M059J (cell line): ENCODE measurements around the gene USH1G. TPM values are rescaled to one million over a fixed set of nuclear protein-coding genes. Genes with fewer than 3 reads are reported as not detected.
"Not testable (repeated sequence)": the region's sequence is repeated elsewhere in the genome, so short reads cannot be mapped to it uniquely, and the experiment has no call there.

Experiments
- DNase-seq: peaks from one replicate; pipeline ENCODE4 v3.0.0-alpha.2; 2012; ENCODE audit warnings: low read depth
- total RNA-seq: library from RNA; depleted of rRNA; stranded (reverse); fragments of >200 nt; shearing (Covaris generic); gene quantifications from 2 replicates; pipeline ENCODE4 v1.2.3, GENCODE V29; 2014

The USH1G gene
- total RNA-seq, 1 experiment from 2014 or later = not detected

DNA sequence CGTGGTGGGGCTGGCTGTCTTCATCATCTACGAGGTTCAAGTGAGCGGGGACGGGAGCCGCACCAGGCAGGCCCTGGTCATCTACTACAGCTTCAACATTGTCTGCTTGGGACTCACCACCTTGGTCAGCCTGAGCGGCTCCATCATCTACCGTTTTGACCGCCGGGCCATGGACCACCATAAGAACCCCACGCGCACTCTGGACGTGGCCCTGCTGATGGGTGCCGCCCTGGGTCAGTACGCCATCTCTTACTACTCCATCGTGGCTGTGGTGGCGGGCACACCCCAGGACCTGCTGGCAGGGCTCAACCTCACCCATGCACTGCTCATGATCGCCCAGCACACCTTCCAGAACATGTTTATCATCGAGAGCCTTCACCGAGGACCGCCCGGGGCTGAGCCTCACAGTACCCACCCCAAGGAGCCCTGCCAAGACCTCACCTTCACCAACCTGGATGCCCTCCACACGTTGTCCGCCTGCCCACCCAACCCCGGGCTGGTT, 7.5 kb upstream of the USH1G start:
- DNase-seq = no peak

DNA sequence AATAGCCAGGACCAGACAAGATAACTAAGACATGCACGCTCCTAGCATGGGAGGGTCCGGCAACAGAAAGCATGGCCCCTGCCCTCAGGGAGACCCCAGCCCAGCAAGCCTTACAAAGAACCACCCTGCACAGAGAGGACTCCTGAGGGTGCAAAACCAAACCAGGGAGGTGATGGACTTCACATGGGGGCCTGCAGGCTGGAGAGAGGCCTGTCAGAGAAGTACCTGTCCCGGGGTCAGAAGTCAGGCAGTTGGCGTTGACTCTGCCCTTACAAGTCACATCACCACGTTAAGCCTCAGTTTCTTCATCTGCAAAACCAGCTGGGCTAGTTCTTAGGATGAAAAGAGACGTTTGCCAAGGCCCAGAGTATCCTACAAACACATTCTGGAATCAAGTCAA, 5.7 kb upstream of the USH1G start:
- DNase-seq = no peak

DNA sequence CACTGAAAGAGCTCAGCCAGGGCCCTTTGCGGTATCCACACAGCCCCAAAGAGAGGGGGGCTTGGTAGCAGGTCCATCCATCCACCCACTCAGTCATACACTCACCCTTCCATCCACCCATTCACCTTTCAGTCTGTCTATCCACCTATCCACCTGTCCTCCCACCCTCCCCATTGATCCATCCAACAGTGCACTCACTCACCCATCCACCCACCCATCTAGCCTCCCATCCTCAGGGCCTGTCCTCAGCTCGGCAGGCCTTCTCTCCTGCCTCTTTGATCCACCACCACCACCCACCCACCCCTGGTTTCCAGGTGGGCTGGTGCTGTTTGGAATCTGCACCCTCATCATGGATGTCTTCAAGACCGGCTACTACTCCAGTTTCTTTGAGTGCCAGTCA, 2.2 kb upstream of the USH1G start:
- no peak for DNase-seq

DNA sequence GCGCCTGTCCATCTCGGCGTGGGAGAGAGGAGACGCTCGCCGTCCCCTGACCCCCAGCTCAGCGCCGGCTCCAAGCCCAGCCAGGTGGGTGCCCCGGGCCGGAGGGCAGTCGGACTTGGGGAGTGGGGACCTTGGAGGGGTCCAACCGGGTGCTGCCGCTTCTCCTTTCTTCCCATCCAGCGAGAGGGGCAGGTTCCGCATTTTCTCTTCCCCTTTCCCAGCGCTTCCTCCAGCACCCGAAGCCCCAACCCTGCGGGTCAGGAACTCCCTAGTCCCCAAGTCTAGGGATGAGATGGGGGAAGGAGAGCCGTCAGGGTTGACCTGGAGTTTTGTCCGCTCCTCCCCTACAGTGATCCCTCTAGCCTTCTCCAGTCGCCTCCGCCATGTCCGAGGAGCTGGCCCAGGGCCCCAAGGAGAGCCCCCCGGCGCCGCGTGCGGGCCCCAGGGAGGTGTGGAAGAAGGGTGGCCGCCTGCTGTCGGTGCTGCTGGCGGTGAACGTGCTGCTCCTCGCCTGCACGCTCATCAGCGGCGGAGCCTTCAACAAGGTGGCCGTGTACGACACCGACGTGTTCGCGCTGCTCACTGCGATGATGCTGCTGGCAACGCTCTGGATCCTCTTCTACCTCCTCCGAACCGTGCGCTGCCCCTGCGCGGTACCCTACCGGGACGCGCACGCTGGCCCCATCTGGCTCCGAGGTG, 1.3 kb upstream of the USH1G start, which contains the start of gene OTOP2:
OTOP2 (plus strand) TSS at position 24 of the 699 bp plus-strand sequence; CDS start at position 384, 360 bp downstream.
- no peak for DNase-seq

DNA sequence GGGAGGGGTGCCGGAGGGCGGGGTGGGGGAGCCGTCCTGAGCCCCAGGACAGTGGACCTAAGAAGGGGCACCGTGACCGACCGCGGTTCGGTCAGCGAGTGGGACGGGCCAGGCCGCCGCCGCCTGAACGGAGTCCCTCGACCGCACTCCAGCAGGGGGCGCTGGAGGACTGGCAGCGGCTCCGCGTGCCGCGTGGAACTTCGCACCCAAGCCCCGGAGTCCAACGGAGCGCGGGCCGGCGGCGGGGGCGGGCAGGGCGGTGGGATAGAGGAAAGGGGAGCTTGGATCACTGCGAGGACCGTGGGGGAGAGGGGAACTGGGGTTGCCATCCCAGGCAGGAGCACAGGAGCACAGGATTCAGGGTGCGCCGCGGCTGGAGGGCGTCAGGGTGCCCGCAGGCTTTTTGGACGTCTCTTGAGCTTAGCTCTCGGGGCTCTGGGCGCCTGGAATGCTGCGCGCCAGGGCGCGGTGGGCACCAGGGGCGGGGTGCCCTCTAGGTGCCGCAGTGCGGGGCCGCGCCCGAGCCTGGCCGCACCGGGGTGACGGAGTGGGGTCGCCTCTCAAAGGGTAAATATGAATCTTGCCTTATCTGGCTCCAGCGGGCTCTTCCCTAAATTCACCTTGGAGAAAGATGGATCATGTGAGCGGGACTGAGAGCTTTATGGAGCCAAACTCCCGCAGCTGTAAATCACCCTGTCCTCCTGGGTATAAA, 639 bp upstream of the USH1G start:
- DNase-seq = no peak

DNA sequence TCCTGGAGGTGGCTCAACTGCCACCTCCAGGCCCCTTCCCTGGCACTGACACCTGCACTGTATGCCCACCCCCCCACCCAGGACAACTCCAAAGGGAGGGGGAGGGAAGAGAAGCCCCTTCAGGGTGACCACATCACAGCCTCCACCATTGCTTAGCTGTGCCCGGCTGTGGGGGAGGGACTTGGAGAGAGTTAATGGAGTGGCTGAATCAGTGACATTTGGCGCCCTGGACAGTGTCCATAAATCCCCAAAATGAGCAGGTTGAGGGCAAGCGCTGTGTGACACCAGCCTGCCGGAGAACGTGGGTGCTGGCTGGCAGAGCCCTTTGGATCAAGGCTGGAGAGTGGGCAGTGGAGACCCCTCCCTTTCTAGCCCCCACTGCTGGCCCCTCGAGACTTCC, 883 bp downstream of the USH1G start:
- no peak for DNase-seq

DNA sequence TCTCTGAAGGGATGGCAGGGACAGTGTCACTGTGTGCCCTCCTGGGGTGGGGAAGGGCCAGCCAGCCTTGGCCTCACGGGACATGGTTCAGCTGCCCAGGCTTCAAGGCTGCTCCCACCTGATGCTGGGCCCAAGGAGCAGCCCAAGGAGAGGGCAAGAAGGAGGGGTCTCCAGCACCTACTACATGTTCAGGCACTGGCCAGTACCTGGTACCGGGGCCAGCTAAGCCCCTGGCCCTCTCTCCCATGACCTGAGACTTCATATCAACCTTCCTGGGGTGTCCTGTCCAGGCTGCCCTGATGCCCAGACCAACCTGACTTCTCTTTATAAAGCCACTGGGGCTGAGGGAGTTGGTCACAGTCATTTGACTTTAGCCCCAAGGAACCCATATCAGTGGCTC, 1.3 kb downstream of the USH1G start:
- DNase-seq = no peak

DNA sequence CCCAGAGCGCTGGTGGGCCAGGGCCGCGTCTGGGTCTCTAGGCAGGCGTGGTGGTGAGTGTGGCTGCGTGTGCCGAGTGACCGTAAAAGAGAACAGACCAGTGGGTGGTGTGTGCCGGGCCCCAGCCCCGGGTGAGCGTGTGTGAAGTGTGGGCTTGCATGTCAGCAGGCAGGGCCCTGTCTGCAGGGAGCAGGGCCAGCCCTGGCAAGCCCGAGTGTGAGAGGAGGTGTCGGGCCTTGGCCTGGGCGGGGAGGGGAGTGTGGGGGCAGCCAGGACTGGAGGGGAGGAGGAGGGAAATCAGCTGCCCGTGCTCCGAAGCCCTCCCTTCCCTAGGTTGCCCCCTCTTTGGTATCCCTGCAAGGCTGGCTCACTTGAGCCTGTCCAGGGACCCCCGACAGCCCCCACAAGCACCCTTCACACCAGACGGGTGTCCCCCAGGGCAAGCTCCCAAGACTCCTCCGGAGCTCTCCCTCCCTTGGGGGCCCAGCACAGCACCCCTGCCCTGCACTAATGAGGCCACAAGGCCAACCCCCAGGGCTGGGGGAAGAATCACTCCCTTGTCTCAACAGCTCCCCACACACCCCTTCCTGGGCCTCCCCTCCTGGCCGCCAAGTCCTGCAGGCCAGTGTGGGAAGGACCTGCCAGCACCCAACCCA, 1.9 kb downstream of the USH1G start:
- DNase-seq = no peak

DNA sequence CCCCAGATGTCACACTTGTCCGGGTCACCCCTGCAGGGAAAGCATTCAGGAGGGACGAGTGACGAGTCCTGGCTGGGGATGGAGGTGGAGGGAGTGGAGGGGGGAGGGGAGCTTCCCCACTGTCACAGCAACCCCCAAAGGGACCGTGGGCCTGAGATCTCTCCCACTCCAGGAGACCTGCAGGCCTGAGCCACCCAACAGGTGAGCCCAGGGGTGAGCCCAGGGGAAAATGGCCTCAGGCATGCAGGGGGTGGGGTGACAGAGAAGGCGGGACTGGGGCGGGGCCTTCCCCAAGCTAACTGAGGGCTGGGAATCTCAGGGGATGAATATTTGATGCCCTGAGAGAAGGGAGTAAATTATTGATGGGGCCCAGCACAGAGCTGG, 2.4 kb downstream of the USH1G start:
- DNase-seq = no peak

DNA sequence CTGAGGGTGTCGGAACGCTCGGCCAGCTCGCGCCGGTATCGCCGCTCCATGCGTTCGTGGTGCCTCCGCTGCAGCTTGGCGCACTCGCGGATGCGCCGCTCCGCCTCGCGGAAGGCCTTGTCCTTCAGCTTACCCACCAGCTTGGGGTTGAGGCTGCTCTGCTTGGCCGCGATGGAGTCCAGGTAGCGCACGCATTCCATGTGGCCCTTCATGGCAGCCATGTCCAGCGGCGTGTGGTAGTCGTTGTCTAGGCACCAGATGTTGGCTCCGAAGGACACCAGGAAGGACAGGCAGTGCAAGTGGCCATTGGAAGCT, 2.8 kb downstream of the USH1G start:
- no peak for DNase-seq

DNA sequence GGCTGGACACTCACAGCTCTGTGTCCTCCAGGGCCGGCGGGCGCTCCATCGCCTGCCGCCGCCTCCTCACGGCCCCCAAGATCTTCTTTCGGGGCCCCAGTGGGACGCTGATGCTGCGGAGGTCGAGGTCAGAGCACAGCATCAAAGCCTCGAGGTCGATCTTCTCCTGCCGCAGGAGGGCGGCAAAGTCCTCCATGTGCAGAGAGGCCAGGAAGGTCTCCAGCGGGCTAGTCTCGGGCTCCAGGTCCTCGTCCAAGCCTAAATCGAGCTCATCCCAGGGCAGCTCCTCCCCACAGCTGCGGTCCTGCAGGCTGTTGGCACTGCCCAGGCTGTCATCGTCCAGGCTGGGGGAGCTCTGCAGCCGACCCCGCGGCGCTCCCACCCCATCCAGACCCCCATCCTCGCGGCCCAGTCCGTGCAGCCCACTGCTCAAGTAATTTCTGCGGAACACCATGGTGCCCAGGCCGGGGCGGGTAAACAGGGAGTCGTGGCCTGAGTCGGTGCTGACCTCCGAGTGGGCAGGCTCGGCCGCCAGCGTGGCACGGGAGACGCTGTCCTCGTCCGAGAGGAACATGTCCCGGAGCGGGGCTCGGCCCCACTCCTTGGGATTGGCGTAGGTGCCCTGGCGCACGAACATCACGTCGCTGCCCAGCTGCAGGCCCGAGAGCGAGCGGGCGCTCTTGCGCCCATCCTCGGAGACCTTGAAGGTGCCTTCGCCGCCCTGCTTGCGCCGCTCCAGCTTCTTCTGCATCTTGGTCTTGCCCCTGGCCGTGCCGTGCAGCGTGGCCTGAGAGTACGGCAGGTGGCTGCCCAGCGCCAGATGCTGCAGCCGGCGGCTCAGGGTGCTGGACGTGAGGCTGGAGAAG, 3.4 kb downstream of the USH1G start:
- peak; percentile 27 for DNase-seq

DNA sequence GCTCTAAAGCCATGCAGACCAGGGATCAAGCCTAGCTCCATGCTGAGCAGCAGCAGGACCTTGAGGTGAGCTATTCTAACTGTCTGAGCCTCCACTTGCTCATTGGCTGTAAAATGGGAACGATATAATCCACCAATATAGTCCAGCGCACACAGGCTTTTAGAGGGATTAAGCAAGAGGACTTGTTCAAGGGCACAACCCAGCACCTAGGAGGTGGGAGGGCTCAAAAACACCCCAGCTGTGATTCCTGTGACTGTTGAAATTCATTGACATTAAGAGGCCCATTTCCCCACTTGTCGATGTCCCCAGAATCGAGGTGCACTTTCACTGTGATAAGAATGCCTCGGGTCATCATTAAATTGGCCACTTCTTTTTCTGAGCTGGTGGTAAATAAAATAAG, 4.1 kb downstream of the USH1G start:
- no peak for DNase-seq

DNA sequence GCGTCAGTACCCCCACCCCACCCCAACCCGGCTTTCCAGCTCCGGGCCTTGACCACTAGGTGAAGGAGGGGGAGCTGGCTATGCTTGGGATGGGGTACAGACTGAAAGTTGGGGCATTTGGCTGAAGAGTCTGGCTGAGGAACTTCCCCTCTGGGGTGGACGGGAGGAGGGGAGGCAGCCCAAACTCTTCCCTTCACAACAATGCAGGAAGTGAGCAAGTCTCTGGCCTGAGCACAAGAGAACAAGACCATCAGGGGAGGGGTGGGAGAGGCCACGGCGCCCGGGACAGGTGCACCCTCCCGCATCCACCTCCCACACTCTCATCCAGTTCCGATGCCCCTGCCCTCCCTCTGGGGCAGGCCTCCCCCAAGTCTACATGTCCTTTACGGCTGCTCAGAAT, 5.6 kb downstream of the USH1G start:
- DNase-seq = no peak

DNA sequence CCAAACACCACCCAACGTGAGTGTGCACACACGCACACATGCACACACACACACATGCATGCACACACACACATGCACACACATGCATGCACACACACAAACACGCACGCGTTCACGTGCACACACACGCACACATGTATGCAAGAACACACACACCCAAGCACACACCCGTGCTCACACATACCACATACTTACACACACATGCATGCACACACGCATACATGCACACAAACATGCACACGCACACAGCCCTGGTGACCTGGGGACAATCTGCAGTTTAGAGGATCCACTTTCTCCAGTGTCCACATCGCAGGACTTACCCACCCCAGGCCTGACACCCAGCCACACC, 6.2 kb downstream of the USH1G start:
- no peak for DNase-seq

DNA sequence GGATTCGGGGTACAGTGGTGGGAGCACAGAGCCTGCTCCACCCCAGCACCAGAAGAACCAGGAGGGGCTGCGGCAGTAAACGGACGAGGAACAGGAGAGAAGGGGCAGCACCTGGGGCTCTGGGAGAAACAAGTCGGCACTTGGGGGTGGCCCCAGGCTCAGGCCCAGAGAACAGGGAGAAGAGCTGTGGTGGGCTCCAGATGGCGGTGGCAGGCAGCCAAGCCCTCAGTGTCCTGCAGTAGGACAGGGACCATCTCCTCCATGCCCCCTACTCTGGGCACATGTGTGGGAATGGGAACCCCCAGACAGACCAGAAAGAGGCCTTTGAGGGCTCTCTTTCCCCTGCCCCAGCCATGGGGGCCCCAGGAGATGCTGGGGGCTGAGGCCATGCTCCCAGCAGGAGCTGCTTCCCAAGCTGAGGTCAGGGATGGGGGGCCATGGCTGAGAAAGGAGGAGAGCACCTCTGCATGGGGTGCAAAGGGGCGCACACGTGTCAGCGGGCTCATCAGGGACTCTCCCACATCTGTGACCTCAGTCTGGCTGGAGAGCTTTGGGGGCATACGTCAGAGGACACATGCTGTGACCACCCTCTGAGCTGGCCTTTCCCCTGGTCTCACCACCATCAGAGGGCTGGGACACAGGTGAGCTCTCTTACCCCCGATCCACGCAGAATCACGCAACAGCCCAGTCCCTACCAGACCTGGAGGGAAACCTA, 6.8 kb downstream of the USH1G start:
- no peak for DNase-seq

DNA sequence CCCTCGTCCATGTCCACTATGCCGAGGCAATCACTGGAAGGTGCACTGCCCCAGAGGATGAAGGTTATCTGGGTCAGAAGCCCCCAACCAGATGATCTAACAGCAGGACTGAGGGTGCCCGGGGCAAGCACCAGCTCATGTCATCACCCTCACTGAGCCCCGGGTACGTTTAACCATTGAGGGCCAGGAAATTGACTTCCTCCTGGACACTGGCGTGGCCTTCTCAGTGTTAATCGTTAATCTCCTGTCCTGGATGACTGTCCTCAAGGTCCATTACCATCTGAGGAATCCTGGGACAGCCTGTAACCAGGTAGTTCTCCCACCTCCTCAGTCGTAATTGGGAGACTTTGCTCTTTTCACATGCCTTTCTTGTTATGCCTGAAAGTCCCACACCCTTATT, 11.6 kb downstream of the USH1G start:
- not testable (repeated sequence) for DNase-seq

DNA sequence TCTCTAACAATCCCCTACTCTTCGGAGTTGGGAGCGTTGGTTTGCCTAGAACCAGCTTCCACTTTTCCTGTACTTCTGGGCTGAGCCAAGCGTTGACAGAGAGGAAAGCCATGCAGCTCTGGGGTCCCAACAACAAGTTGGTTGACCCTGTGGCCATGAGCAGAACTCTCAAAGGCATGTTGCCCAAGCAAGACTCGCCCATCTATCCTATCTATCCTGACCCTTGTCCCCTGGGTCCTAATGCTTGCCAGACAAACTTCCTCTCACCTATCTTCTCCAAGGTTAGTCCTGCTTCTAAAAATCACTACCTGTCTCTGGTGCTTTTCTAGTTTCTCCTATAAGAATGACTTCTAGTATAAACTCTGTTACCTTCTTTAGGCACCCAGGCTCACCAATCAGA, 14.0 kb downstream of the USH1G start:
- not testable (repeated sequence) for DNase-seq

DNA sequence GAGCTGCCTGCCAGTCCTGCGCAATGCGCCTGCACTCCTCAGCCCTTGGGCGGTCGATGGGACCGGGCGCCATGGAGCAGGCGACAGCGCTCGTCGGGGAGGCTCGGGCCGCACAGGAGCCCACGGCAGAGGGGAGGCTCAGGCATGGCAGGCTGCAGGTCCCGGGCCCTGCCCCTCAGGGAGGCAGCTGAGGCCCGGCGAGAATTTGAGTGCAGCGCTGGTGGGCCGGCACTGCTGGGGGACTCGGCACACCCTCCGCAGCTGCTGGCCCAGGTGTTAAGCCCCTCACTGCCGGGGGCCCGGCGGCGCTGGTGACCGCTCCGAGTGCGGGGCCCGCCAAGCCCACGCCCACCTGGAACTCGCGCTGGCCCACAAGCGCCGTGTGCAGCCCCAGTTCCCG, 16.0 kb downstream of the USH1G start:
- no peak for DNase-seq

DNA sequence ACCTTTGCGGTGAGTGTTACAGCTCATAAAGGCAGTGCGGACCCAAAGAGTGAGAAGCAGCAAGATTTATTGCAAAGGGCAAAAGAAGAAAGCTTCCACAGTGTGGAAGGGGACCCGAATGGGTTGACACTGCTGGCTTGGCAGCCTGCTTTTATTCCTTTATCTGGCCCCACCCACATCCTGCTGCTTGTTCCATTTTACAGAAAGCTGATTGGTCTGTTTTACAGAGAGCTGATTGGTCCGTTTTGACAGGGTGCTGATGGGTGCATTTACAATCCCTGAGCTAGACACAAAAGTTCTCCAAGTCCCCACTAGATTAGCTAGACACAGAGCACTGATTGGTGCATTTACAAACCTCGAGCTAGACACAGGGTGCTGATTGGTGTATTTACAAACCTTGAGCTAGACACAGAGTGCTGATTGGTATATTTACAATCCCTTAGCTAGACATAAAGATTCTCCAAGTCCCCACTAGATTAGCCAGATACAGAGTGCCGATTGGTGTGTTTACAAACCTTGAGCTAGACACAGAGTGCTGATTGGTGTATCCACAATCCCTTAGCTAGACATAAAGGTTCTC, 16.8 kb downstream of the USH1G start:
- DNase-seq = not testable (repeated sequence)

DNA sequence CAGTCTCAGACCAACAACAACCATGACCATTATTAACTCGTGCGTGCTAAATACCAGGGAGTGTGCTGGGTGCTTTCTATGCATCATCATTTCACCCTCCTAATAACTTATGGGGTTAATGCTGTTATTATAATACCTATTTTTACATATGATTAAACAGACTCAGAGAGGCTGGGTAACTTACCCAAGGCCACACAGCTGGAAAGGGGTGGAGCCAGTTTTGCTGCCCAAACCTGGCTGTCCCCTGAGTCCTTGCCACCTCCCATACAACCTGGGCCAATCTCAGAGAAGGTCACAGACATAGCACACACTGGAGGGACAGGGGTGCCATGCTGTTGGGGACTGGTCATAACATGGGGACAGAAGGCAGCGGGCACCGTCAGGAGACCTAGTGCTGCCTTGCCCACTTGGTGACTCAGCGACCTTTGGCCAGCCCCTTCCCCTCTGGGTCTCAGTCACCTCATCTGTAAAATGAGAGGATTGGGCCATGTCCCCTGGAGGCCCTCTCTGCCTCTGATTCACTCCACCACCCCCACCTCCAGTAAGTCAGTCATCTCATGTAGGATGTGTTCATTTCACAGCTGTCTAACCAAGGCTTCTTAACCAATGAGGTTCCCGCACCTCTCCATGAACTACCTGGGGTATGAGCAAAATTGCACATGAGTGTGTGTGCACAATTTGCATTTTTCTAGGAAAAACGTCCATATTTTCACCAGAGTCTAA, 18.2 kb downstream of the USH1G start:
- DNase-seq = no peak
